ENCODE measurements around the gene ZMAT3.
A peak's percentile ranks its signal among the peaks of the same experiment; 100 is the strongest.
"Not testable (repeated sequence)": the region's sequence is repeated elsewhere in the genome, so short reads cannot be mapped to it uniquely, and the experiment has no call there.

Gene ZMAT3

DNA sequence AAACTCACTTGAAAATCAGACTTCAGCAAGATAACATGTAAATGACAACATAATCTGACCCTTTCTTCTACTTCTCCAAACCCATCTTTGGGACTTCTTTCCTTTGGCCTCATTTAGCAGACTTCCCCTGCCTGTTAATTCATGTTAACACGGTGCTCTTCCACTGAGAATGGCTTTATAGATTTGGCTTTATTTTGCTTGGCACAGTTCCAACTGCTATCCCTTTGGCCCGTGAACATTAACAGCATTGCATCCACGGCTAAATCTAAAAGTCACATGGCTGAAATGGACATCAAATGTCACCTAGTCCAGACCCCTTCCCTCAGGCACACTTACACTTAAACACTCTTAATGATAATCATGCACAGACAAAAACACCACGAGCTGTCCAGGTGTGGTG, 3.8 kb downstream of the ZMAT3 start:
- no peak for DNase-seq

DNA sequence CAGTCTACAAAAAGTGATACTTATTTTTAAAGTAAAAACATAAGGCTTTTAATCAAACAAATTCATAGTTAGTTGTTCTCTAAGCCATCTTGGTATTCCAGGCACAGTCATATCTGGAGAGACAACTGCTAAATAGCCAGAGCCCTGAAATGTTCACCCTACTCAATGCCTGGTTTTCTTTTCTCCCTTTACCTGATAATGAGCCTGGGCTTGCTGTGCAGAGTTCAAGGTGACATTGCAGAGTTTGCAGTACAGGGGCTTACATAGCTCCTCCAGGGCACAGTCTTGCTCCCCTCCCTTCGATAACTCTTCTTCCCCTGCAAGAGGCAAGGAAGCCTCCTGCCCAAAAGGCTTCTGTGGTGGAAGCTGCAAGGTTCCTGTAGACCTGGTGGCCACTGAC, 4.3 kb downstream of the ZMAT3 start:
- DNase-seq: no peak

DNA sequence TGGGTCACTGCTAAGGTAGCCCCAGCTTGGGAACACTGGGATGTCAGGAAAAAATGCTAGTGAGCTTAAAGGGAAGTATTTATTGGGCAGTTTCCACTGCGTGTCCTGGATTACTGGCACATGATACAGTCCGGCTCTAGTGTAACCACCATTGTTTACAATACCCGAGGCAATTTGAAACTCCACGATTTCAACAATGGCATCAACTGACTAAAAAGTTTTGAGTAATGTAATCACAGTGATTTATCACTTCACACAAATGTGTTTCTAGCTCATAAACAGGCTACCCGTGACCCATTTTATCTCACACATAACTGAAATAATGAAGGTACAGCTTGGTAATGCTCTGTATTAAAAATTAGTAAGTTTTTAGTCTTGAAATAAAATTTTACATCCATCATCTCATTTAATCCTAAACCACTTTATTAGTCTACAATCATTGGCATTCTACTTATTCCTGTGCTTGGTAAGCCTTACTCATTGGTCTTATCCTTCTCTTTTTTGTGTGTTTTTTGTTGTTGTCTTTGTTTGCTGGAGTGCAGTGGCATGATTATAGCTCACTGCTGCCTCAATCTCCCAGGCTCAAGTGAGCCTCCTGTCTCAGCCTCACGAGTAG, 7.6 kb downstream of the ZMAT3 start:
- DNase-seq: no peak

- DNase-seq: no peak
Measured at GRCh38 chr3:179056326-179056725, 15.3 kb downstream of the ZMAT3 start.

- DNase-seq: not testable (repeated sequence)
Measured at GRCh38 chr3:179054565-179054964, 17.0 kb downstream of the ZMAT3 start.

DNA sequence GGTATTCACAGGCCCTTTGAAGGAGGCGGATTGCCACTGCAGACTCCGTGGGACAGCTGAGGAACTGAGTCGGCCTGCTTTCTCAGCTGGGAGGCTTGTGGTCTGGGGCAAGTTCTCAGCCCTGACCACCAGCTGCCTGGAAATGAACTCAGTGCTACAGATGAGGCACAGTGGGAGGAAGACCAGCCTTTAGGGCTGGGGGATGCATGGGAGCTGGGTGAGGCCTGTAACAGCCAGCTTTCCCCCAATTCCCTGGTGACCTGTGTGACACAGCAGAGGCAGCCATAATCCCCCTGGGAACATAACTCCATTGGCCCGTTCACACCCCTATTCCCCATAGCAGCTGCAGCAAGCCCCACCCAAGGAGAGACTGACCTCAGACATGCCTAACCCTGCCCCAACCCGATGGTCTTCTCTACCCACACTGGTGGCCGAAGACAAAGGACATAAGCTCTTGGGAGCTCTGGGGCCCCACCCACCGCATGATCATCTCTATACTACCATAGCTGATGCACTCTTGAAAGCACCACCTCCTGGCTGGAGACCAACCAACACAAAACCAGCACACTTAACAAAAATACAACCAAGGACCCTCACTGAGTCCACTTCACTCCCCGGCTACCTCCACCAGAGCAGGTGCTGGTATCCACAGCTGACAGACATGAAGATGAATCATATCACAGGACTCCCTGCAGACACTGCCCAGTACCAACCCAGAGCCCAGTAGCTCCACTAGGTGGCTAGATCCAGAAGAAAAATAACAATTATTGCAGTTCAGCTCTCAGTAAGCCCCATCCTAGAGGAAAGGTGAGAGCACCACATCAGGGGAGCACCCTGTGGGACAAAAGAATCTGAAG, 24.9 kb downstream of the ZMAT3 start:
- no peak for DNase-seq

DNA sequence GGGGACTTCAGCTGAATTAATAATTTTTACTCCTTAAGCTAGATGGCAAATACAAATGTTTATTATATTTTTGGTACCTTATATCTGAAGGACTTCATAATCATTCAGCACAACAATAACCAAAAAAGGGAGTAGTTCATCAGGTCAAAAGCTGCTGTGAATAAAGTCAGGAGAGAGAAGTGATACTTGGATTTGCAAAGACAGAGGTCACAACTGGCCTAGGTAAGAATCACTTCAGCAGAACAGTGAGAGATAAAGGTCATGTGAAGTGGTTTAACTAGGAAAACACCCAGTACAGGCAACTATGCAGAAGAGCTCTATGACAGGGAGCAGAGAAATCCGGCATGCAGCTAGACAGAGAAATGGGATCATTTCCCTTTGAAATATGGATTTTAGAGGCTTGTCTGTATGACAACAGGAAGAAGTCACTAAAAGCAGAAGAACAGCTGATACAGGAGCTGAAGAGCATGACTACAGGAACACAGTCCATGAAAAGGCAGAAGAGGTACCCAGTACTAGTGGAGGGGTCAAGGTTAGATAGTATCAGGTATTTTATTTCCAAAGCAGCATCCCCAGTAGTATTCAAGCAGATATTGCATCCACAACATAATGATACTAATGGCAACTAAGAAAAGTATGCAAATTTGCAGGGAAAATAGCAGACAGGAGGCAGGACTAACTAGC, 25.7 kb downstream of the ZMAT3 start:
- DNase-seq: no peak

- DNase-seq: not testable (repeated sequence)
Measured at GRCh38 chr3:179038899-179039251, 32.7 kb downstream of the ZMAT3 start.

DNA sequence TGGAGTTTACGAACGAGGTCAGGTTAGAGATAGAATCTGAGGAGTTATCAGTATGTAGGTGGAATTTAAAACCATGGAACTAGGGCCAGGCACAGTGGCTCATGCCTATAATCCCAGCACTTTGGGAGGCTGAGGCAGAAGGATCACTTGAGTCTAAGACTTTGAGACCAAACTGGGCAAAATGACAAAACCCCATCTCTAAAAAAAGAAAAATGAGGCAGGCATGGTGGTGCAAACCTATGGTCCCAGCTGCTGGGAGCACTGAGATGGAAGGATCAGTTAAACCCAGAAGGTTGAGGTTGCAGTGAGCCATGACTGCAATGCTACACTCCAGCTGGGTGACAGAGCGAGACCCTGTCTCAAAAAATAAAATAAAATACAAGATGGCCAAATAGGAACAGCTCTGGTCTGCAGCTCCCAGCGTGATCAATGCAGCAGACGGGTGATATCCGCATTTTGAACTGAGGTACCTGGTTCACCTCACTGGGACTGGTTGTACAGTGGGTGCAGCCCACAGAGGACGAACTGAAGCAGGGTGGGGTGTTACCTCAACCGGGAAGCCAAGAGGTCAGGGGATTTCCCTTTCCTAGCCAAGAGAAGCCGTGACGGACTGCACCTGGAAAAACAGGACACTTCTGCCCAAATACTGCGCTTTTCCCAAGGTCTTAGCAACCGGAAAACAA, 33.3 kb downstream of the ZMAT3 start:
- DNase-seq: no peak

- peak; percentile 75 for DNase-seq
Measured at GRCh38 chr3:179037351-179037750, 34.3 kb downstream of the ZMAT3 start.

DNA sequence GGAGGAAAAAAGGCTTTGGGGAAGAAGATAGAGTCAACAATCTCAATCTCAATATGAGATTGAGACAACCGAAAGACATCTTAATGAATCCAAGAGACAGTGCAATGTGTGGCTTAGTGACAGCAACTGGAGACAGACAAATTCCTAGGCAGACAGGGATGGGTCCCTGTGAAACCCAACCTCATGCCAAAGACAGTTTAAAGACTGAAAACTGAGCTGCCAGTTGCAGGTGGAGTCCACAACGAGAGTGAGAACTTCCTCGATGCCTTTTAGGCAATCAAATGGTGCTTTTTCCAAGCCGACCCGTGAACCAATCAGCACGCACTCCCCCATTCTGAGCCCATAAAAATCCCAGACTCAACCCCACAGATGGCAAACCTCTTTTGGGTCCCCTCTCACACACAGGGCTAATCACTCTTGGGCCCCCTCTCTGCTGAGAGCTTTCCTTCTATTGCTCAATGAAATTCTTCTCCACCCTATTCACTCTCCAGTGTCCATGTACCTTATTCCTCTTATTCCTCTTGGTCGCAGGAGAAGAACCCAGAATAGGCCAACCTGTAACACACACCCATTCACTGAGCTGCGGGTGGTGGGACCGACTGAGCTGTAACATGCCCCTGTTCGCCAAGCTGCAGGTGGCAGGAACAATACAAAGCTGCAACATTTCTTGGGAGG, 34.8 kb downstream of the ZMAT3 start:
- DNase-seq: no peak

DNA sequence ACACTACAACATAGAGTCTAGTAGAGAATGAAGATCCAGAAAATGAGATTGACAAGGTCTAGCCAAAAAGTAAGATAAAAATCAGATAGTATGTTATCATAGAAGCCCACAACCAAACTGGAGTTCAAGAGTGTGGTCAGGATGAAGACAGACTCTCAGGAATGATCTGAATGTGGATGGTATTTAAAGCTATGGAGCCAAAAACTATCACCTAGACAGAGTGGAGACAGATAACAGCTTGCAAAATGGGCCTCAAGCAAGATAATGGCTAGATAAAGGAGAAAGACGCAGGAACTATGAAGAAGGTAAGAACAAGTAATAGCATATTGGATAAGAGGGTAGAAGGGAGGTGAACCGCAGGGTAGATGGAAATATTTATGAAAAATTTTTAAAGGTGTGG, 35.4 kb downstream of the ZMAT3 start:
- no peak for DNase-seq

GRCh38 chr3:179035232-179035631, 36.4 kb downstream of the ZMAT3 start:
- no peak for DNase-seq

- DNase-seq: not testable (repeated sequence)
Measured at GRCh38 chr3:179033304-179033657, 38.3 kb downstream of the ZMAT3 start.

GRCh38 chr3:179032454-179033303, 38.9 kb downstream of the ZMAT3 start:
- not testable (repeated sequence) for DNase-seq

GRCh38 chr3:179029096-179029495, 42.5 kb downstream of the ZMAT3 start:
- no peak for DNase-seq

- DNase-seq: no peak
Measured at GRCh38 chr3:179028408-179028807, 43.2 kb downstream of the ZMAT3 start.

DNA sequence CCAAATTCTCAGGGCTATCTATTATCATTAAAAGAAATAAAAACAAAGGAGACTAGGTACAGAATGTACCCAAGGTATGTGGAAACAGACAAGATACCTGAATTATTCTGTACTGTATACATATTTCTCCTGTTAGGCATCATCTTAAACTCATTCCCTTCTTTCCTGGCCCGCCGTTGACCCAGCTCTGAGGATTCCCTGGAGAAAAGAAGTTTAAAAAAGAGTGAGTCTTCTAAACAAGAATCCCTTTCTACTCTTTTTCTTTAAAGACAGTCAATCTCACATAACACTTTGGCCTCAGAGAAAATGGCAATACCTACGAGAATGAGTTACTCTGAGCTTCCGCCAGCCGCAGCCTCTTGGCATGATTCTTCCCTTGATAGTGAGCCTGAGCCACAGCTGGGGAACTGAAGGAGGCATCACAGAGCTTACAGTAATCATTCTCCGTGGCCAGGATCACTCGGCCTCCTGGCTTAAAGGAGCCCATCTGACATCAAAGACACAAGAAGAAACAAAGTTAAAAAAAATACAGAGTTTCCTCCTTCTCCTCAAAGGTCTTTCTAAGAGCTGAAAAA, 44.2 kb downstream of the ZMAT3 start:
- DNase-seq: peak; percentile 40

DNA sequence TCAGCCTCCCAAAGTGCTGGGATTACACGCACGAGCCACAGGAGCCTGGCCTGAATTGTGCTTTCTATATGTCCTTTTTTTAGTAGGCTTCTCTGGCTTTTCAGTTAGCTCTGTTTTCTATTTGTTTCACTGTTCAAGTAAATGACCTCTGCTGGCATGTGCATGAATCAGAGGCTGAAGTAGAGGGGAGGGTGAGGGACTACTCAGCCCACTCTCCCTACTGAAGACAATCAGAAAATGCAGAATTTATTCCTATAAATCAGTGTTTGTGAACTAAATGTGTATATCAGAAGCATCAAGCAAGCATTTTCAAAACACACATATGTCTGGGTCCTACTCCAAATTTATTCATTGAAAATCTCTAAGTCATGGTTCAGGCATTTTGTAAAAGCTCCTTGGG, 45.0 kb downstream of the ZMAT3 start:
- DNase-seq: no peak

DNA sequence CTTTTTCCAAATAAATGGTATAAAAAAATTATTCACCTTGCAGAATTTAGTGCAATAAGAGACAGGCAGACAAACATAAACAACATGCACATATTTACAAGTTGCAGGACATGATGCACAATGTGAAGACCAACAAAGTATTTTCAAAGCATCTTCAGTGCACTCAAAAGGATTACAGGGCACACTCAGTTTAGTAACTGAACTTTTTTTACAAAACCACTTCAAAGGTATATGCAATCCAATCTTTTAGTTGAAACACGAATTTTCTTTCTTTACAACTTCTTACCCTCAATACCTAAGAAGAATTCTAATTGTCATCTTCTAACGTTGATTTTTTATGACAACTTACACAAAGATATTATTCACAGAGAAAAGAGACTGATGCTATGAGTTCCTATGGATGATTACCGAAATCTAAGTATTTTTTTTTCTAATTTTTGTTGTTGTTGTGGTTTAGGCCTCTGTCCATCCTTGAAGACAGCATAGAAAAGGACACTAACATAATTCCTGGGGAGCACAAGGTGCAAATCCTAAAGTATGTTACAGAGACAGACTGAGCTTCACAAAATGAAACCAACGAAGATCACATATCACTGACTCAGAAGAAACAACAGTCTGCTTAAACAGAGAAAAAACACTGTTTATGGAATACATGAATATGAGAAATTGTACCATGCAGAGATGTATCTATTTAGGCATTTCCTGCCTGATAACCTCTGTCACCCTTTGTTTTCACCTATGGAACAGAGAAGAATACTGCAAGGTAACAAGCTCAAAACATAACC, 50.3 kb downstream of the ZMAT3 start:
- DNase-seq: no peak

GRCh38 chr3:179020112-179020511, 51.5 kb downstream of the ZMAT3 start:
- DNase-seq: no peak
